ENCODE data around the gene GDA. TPM values are rescaled to one million over a fixed set of nuclear protein-coding genes. Genes with fewer than 3 reads are reported as not detected.

Gene GDA
- total RNA-seq, 1 donor, result 0.90 TPM

DNA sequence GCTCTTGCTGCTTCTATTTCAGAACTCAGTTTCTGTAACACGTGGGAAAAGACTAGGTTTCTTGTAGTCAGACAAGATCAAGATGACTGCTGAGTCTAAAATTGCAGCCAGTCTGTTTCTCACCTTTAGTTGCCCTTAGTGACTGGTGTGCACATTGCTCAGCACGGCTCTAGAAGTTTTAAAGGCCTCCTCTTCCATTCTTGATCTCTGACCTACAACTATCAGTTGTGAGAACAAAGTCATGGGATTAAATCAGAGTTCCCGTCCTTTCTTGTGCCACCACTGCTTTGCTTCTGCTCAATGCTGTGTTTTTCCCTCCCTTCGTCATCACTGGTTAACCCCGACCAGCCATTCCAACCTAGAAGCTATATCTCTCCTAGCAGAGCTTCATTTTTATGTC is 52.8 kb downstream of the GDA start:
- DNase-seq (ENCODE audit: low read depth), result no peak
- TF ChIP-seq, protein P1, sequence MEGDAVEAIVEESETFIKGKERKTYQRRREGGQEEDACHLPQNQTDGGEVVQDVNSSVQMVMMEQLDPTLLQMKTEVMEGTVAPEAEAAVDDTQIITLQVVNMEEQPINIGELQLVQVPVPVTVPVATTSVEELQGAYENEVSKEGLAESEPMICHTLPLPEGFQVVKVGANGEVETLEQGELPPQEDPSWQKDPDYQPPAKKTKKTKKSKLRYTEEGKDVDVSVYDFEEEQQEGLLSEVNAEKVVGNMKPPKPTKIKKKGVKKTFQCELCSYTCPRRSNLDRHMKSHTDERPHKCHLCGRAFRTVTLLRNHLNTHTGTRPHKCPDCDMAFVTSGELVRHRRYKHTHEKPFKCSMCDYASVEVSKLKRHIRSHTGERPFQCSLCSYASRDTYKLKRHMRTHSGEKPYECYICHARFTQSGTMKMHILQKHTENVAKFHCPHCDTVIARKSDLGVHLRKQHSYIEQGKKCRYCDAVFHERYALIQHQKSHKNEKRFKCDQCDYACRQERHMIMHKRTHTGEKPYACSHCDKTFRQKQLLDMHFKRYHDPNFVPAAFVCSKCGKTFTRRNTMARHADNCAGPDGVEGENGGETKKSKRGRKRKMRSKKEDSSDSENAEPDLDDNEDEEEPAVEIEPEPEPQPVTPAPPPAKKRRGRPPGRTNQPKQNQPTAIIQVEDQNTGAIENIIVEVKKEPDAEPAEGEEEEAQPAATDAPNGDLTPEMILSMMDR (IDR thresholded peaks at IDR 0.05; ENCODE audit: insufficient read depth, low read length), result no peak
- H3K4me3 ChIP-seq (ENCODE audit: low read depth, low read length), result no peak overlapping the region

DNA sequence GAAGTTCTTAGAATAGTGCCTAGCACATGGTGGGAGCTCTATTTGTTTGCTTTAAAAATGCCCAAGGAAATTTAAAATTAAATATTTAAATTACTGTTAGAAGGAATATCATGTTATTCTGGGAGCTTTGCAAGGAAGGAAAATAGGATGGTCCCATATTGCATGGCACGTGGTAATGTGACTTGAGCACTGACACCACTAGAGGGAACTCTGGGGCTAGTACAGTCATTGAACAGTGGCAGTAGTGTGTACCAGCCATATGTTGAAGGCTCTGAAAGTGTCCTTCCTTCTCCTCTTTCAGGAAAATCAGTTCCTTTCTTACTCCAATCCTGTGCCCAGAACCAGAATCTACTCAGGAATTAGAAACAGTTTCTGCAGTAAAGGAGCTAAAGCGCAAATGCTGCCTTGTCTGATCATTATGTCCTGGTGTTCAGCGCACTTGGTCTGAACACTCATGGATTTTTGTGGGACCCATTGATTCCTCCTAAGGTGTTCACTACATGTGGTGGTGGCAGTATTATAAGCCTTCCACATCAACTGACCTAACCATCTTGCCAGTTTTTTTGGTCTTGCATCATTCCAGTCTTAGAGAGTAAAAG is 54.1 kb downstream of the GDA start:
- peak; percentile 23 for DNase-seq (ENCODE audit: low read depth)
- H3K4me3 ChIP-seq (ENCODE audit: low read depth, low read length), result no peak overlapping the region
- TF ChIP-seq, protein P1 (IDR thresholded peaks at IDR 0.05; ENCODE audit: insufficient read depth, low read length), result peak; percentile 59

DNA sequence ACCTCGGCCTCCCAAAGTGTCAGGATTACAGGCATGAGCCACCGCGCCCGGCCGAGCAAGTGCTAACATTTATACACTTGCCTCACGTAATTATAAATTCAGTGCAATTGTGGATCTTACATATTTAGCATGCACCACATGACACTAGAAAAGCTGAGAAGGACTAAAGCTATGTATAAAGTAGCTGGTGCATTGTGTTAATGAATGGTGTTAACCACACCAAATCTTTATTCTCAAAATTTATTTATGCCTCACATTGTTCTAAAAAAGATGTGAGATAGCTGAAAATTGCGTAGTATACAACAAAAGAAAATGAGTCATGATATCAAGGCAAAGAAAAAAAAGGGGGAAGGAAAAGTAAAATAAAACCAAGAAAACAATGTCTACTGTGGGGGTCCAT is 54.8 kb downstream of the GDA start:
- TF ChIP-seq, protein P1 (IDR thresholded peaks at IDR 0.05; ENCODE audit: insufficient read depth, low read length), result no peak
- H3K4me3 ChIP-seq (ENCODE audit: low read depth, low read length), result no peak overlapping the region
- no peak for DNase-seq (ENCODE audit: low read depth)

DNA sequence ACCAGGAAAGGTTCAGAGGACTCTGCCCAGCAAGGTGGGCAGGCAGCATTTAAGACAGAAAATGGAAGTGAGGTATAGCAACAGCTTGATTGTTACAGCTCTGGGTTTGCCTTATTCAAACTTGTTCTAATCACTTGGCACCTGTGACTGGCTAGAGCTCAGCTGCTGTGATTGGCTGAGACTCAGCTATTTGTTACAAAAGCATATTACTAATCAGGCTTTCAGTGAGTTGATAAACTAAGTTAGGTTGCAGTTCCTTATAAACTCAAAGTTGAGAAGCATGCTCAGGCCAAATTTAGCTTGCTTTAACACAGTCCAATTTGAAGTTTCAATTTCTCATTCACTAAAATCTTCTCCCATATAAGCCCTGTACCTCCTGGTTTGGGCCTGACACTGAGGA is 56.3 kb downstream of the GDA start:
- no peak overlapping the region for H3K4me3 ChIP-seq (ENCODE audit: low read depth, low read length)
- TF ChIP-seq, protein P1 (IDR thresholded peaks at IDR 0.05; ENCODE audit: insufficient read depth, low read length), result no peak
- peak; percentile 0 for DNase-seq (ENCODE audit: low read depth)

DNA sequence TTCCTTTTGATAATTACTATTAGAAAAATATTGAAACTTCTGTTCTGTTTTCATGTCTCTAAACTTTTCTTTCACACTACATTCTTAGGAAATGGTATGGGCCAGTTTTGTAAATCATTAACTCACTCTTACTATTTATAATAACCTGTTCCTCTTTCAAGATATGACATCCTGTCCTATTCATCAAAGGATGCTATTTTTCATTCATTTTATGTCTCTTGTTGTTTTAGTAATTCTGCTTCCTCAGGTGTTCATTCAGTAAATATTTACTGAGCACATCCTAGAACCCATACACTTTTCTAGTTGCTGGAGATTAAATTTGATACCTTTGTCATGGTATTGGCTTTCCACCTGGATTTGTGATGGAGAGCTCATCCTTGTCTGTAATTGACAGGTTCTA is 58.0 kb downstream of the GDA start:
- no peak overlapping the region for H3K4me3 ChIP-seq (ENCODE audit: low read depth, low read length)
- DNase-seq (ENCODE audit: low read depth), result no peak
- TF ChIP-seq, protein P1 (IDR thresholded peaks at IDR 0.05; ENCODE audit: insufficient read depth, low read length), result no peak

DNA sequence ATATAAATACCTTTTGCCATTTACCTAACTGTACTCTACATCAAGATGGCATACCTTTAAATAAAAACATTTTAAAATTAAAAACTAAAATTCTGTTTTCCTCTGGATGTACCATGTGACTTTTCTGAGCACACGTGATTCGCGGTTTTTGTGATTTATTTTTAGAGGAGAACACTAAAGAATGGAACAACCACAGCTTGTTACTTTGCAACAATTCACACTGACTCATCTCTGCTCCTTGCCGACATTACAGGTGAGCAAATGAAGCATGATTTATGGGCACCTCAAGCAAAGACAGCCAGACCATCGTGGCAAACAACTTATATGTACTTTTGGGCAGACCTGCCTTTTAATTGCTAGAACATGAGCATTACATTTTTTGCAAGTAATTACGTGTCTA is 61.3 kb downstream of the GDA start:
- TF ChIP-seq, protein P1 (IDR thresholded peaks at IDR 0.05; ENCODE audit: insufficient read depth, low read length), result no peak
- DNase-seq (ENCODE audit: low read depth), result no peak
- H3K4me3 ChIP-seq (ENCODE audit: low read depth, low read length), result no peak overlapping the region

DNA sequence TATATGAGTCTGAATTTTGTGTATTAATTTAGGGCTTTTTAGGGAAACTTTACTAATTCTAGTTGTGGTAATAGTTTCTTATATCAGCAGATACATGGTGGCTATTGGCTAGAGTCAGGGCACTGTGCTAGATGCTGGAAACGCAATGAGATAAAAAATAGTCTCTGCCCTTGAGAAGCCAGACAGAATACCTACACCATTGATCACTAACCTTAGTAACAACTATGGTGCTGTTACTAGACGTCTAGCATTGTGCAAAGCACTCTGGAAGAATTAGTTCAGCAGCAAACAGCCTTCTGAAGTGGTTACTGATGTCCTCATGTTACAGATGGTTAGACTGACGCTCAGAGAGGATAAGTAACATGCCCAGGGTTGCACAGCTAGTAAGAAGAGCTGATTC is 61.8 kb downstream of the GDA start:
- no peak overlapping the region for H3K4me3 ChIP-seq (ENCODE audit: low read depth, low read length)
- TF ChIP-seq, protein P1 (IDR thresholded peaks at IDR 0.05; ENCODE audit: insufficient read depth, low read length), result no peak
- DNase-seq (ENCODE audit: low read depth), result no peak

Measured in fibroblast of the aortic adventitia (primary cell).